Measurements from ENCODE around the gene TNPO2. TPM values are rescaled to one million over a fixed set of nuclear protein-coding genes. Genes with fewer than 3 reads are reported as not detected.

The TNPO2 gene
- total RNA-seq, 4 donors from 2014 or later = 25.5 to 57.8 (median 43.5) TPM

DNA sequence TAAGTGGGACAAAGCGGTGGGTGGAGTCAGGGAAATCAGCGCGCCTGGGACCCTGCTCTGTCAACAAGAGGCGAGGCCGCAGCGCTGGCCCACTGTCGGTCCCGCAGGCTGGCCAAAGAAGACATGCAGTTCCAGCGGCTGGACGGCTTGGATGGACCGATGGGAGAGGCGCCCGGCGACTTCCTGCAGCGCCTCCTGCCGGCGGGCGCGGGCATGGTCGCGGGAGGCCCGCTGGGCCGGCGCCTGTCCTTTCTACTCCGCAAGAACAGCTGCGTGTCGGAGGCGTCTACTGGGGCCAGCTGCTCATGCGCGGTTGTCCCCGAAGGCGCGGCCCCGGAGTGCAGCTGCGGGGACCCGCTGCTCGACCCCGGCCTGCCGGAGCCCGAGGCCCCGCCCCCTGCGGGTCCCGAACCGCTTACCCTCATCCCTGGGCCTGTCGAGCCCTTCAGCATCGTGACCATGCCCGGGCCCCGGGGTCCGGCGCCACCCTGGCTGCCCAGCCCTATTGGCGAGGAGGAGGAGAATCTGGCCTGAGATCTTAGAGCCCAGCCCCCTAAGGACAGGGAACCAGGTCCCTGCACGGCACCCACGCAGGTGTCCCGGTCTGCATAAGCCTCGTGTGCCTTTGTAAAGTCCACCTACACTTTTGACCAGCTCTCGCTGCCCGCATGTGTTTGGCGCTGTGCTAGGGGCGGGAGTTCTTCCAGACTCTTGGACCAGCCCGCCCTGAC is 34.0 kb upstream of the TNPO2 start:
- peak overlapping the region in 3 of 4 donors; percentile 29 to 59 (median 41) for H3K4me3 ChIP-seq
- no peak for DNase-seq
- peaks cover 0 to 12% (median 0%) of the 10 kb centered on the region in 4 donors for H3K27me3 ChIP-seq
- peaks cover 11 to 14% (median 11%) of the 10 kb centered on the region in 3 donors for H3K4me1 ChIP-seq
- peak overlapping the region in 2 of 4 donors; percentile 36 to 59 for H3K27ac ChIP-seq
- intact Hi-C loops (cut with DNase I) = no loop called here
- peaks cover 0 to 15% (median 3%) of the 10 kb centered on the region in 3 donors for H3K36me3 ChIP-seq
- H3K9me3 ChIP-seq = no peaks in the 10 kb centered on the region
- TF ChIP-seq, protein P1, sequence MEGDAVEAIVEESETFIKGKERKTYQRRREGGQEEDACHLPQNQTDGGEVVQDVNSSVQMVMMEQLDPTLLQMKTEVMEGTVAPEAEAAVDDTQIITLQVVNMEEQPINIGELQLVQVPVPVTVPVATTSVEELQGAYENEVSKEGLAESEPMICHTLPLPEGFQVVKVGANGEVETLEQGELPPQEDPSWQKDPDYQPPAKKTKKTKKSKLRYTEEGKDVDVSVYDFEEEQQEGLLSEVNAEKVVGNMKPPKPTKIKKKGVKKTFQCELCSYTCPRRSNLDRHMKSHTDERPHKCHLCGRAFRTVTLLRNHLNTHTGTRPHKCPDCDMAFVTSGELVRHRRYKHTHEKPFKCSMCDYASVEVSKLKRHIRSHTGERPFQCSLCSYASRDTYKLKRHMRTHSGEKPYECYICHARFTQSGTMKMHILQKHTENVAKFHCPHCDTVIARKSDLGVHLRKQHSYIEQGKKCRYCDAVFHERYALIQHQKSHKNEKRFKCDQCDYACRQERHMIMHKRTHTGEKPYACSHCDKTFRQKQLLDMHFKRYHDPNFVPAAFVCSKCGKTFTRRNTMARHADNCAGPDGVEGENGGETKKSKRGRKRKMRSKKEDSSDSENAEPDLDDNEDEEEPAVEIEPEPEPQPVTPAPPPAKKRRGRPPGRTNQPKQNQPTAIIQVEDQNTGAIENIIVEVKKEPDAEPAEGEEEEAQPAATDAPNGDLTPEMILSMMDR (IDR thresholded peaks at IDR 0.05) = peak; percentile 86 to 96 (median 94)
- no peak for TF ChIP-seq POLR2A (IDR thresholded peaks at IDR 0.05)
- WGBS, 2 donors = 28 to 43% methylated on average over 7 to 14 of the region's 60 CpGs

DNA sequence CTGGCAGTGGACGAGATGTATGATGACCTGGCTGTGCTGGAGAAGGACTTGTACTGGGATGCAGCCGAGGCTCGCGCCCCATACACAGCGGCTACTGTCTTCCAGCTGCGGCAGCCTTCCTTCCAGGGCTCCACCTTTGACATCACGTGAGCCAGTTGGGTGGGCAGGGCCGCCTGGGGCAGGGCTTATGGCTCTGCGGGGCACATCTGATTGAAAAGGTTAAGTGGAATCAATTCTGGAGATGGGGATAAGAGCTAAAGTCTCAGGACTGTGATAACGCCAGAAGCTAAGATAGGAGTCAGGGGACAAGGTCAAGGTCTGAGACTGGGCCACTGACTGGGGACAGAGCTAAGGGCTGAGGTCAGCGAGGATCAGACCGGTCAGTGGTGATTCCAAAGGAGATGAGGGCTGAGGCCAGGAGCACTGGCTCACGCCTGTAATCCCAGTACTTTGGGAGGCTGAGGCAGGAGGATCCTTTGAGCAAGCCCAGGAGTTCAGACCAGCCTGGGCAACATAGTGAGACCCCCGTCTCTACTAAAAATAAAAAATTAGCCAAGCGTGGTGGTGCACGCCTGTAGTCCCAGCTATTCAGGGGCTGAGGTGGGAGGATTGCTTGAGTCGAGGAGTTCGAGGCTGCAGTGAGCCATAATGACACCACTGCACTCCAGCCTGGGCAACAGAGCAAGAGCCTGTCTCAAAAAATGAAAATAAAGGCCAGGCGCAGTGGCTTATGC is 32.6 kb upstream of the TNPO2 start:
- no peak for TF ChIP-seq POLR2A (IDR thresholded peaks at IDR 0.05)
- TF ChIP-seq, protein P1 (IDR thresholded peaks at IDR 0.05) = no peak
- no peaks in the 10 kb centered on the region for H3K9me3 ChIP-seq
- DNase-seq = no peak
- peaks cover 0 to 1% (median 0%) of the 10 kb centered on the region in 3 donors for H3K36me3 ChIP-seq
- H3K4me1 ChIP-seq = peaks cover 11 to 19% (median 11%) of the 10 kb centered on the region in 3 donors
- 60 to 93% methylated on average over 10 of the region's 19 CpGs for WGBS, 2 donors
- no peak overlapping the region for H3K27ac ChIP-seq
- H3K4me3 ChIP-seq = no peak overlapping the region
- intact Hi-C loops (cut with DNase I) = no loop called here
- peaks cover 0 to 26% (median 0%) of the 10 kb centered on the region in 4 donors for H3K27me3 ChIP-seq

DNA sequence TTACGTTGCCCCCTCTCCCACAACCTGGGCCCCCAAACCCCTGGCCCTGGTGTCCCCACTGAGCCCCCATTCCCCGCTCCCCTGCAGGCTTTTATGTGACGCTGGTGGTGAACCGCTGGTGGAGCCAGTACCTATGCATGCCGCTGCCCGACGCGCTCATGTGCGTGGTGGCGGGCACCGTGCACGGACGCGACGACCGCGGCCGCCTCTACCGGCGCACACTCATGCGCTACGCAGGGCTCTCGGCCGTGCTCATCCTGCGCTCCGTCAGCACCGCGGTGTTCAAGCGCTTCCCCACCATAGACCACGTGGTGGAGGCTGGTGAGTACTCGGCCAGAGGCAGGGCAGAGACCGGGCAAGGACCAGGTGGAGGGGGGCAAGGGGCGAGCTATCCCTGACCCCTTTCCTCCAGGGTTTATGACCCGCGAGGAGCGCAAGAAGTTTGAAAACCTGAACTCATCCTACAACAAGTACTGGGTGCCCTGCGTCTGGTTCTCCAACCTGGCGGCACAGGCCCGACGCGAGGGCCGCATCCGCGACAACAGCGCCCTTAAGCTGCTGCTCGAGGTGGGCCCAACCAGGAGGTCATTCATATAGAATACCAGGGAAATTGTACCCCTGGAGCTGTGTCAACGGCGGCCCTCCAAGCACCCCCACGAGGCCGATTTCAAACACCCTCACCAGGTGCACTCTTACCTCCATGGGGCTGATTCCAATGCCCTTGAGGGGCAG is 30.9 kb upstream of the TNPO2 start:
- Histone ChIP-seq H3K9me3 (no peaks in the 10 kb centered on the region), H3K27ac (no peak overlapping the region), H3K4me1 (peaks cover 20 to 36% (median 22%) of the 10 kb centered on the region in 3 donors), H3K27me3 (peaks cover 0 to 41% (median 0%) of the 10 kb centered on the region in 4 donors), H3K36me3 (no peaks in the 10 kb centered on the region), H3K4me3 (no peak overlapping the region)
- 78 to 88% methylated on average over 9 to 41 of the region's 50 CpGs for WGBS, 2 donors
- DNase-seq = no peak
- TF ChIP-seq, protein P1 (IDR thresholded peaks at IDR 0.05) = no peak
- TF ChIP-seq POLR2A (IDR thresholded peaks at IDR 0.05) = no peak
- intact Hi-C loops (cut with DNase I) = no loop called here

DNA sequence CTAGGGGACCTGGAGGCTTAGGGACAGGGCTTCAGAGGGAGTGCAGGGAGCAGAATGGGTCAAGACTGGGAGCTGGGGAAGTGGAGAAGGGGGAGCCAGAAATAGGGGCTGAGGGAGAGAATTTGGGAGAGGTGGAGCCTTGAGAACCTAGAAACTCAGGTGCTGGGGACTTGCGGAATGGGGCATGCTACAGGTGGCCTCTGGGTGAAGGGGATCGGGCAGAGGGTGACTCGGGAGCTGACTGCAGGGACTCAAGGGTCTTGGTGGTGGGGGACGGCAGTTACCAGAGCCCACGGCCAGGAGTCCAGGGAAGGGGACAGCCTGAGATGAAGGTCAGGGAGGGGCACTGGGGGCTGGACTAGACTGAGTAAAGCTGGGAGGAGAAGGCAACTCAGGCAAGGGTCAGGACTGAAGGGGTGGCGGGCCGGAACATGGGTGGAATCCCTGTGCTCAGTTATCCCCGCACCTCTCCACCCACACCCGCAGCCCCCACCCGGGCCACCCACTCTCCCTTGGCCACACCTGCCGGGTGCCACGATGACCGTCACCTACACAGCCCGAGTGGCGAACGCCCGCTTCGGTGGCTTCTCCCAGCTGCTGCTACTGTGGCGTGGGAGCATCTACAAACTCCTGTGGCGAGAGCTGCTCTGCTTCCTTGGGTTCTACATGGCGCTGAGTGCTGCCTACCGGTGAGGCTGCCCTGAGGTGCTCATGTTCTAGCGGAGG is 28.5 kb upstream of the TNPO2 start:
- peaks cover 4 to 13% (median 9%) of the 10 kb centered on the region in 3 donors for H3K36me3 ChIP-seq
- WGBS, 2 donors = 62 to 68% methylated on average over 20 to 22 of the region's 23 CpGs
- H3K4me1 ChIP-seq = peaks cover 20 to 44% (median 23%) of the 10 kb centered on the region in 3 donors
- intact Hi-C loops (cut with DNase I) = no loop called here
- no peak overlapping the region for H3K4me3 ChIP-seq
- peaks cover 0 to 41% (median 0%) of the 10 kb centered on the region in 4 donors for H3K27me3 ChIP-seq
- peaks cover 0 to 6% (median 0%) of the 10 kb centered on the region in 3 donors for H3K9me3 ChIP-seq
- H3K27ac ChIP-seq = no peak overlapping the region
- DNase-seq = no peak
- TF ChIP-seq, protein P1 (IDR thresholded peaks at IDR 0.05) = no peak
- TF ChIP-seq POLR2A (IDR thresholded peaks at IDR 0.05) = no peak

Data from esophagus squamous epithelium (tissue), 5 donors.